SU-DHL-6 (cell line): ENCODE results near the gene ZNF628.

ENCODE experiments used
- CTCF ChIP-seq: fragments of 200-600 bp; sonication (generic); IDR thresholded peaks from one replicate; pipeline ENCODE4 v1.5.1; 2017; ENCODE audit warnings: antibody characterized with exemption, mild to moderate bottlenecking, low read length, moderate library complexity; ENCODE audit not compliant: insufficient read depth, poor library complexity, severe bottlenecking
- EZH2phosphoT487 ChIP-seq: fragments of 200-600 bp; sonication (generic), shearing (Covaris generic); conservative IDR thresholded peaks from 2 replicates; pipeline ENCODE4 v1.6.1; 2018; ENCODE audit warnings: mild to moderate bottlenecking, antibody characterized with exemption, low read length, moderate library complexity, mixed read lengths

DNA sequence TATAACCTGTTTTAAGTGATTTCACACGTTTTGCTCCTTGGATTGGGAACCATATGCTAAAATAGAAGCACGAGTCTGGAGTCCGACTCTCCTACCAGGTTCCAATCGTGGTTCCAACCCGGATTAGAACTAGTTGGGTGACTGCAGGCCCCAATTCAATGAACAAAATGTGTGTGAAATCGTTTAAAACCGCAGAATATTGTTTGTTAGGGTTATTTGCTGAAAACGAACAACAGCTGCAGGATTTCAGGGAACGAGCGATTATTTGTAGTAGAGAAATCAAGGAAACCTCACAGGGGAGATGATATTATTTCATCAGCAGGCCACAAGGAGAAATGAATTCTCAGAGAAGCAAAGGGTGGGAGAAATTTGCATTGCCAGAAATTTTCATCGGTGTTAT lies 28.6 kb downstream of the ZNF628 start:
- TF ChIP-seq CTCF: no peak
- TF ChIP-seq EZH2phosphoT487: no peak
